HG02970 (cell line): ENCODE data around the gene LRRC51.
"Not testable (repeated sequence)": the region's sequence is repeated elsewhere in the genome, so short reads cannot be mapped to it uniquely, and the experiment has no call there.

ENCODE experiments used
- ATAC-seq: cut with Tn5 transposase; IDR thresholded peaks from one replicate; pipeline ENCODE4 v1.9.1; 2021; ENCODE audit warnings: mild to moderate bottlenecking, moderate library complexity, moderate number of reproducible peaks; ENCODE audit not compliant: unreplicated experiment, low FRiP score

The LRRC51 gene

DNA sequence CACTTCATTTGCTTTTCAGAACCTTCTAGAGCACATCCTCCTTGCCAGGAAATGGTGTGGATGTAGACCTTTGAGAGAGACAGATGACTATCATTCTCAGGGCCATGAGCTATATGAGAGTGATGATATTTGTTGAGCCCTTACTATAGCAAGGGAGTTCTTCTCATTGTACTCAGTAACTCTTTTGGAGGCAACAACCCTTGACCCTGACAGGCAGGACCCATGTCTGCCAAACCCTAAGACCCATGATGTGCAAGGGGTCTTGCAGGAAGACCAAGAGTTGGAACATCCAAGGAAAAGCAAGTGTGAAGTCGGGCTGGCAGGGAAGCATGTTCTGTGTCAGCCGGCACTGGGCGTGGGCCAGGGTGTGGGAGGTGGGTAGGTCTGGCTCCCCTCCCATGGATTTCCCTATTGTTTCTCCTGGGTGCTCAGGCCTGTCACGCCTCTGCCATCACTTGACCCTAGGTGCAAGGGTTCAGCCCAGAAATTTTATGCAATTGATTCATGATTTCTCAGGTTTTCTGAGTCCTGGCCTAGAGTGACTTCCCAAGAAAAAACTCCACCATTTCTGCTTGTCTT, 56.1 kb downstream of the LRRC51 start:
- ATAC-seq: no peak

DNA sequence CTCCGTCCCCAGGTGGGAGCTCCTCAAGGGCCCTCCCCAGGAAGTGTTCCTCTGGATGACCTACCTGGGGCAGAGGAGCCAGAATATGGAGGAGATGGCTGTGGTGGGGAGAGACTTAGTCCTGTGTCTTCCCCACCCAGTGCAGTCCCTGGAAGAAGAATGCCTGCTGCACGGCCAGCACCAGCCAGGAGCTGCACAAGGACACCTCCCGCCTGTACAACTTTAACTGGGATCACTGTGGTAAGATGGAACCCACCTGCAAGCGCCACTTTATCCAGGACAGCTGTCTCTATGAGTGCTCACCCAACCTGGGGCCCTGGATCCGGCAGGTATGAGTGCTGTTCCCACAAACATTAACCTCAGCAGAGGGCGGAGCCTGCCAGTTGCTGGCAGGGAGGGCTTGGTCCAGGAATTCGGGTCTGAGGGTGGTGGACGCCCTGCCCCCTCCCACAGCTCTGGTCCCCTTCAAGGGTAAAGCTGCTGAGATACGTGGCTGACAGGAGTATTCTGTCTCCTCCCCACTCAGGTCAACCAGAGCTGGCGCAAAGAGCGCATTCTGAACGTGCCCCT, 58.3 kb downstream of the LRRC51 start:
- ATAC-seq: no peak

DNA sequence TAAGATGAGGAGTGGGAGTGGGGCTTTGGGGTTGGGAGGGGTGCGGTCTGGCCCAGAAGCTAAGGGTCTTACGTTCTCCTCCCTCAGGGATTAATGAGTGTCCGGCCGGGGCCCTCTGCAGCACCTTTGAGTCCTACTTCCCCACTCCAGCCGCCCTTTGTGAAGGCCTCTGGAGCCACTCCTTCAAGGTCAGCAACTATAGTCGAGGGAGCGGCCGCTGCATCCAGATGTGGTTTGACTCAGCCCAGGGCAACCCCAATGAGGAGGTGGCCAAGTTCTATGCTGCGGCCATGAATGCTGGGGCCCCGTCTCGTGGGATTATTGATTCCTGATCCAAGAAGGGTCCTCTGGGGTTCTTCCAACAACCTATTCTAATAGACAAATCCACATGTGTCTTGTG, 58.9 kb downstream of the LRRC51 start:
- no peak for ATAC-seq

DNA sequence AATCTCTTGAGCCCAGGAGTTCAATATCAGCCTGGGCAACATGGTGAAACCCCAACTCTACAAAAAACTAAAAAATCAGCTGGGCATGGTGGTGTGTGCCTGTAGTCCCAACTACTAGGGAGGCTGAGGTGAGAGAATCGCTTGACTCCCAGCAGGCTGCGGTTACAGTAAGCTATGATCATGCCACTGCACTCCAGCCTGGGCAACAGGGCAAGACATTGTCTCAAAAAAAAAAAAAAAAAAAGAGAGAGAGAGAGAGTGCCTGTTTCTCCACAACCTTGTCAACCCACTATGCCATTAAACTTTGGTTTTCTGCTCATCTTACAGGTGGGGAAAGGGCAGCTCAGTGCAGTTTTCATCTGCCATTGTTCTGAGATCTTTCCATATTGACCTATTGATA, 60.0 kb downstream of the LRRC51 start:
- ATAC-seq: no peak

DNA sequence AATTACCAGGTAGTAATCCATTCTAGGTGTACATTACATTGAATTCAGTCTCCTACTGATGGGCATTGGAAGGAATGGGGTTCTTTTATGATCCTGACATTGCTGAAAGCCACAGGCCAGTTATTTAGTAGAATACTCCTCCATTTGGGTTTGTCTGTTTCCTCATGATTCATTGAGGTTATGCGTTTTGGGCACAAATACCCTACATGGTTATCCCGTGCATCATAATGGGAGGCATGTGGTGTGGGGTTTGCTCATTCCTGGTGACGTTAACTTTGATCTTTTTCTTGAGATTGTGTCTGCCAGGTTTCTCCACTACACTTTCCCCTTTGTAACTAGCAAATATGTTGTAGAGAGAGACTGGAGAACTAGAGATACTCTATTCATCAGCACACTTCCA, 60.4 kb downstream of the LRRC51 start:
- no peak for ATAC-seq

DNA sequence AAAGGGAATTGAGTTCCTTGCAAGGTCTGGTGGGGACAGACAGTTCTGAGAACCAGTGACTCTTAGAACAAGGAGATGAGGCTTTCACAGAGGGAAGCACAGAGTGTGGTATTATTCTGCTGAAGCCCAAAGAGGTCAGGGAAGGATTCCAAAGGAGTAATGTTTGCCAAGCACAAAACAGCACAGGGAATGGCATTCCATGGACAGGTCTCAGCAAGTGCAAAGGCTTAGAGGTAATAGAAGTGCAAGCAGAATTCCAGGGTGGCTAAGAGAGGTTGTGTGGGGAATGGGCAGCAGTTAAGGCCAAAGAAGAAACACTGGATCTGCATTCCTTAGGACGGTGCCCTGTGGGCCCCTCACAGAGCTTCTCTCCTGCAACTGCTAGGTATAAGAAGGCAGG, 61.4 kb downstream of the LRRC51 start:
- ATAC-seq: not testable (repeated sequence)

DNA sequence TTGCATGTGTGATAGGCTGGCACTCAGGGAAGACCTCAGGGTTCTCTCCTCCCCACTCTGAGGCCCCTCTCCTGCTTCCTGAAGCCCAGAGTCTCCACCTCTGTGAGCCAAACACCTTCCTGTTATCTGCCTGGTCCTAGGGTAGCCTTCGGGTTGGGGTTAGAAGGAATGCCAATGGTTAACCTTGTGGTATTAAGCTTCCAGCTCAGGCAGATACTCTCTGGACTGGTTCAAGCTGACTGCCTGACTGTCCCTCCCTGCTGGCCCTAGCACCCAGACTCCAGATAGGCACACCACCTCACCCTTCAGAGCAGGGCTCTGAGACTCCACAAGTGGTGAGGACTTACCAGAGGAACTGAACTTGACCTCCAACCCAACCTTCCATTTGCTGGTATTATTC, 61.9 kb downstream of the LRRC51 start:
- not testable (repeated sequence) for ATAC-seq

DNA sequence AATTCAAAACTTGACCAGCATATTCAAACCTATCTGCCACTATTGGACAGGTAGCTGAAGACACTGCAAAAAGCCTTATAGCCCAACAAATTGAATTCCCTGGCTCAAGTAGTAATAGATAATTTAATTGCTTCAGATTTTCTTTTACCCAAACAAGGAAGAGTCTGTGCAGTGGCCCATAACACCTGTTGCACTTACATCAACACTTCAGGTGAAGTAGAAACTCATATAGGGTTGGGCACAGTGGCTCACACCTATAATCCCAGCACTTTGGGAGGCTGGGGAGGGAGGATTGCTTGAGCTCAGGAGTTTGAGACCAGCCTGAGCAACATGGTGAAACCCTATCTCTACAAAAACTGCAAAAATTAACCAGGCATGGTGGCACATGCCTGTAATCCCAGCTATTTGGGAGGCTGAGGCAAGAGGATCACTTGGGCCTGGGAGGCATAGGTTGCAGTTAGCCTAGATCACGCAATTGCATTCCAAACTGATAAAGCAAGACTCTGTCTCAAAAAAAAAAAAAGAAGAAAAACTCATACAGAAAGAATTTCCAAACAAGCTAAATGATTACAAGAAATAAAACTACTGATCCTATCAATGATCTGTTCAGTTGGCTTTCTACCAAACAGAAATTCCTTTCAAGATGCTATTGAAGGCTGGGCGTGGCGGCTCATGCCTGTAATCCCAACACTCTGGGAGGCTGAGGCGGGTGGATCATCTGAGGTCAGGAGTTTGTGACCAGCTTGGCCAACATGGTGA, 64.3 kb downstream of the LRRC51 start:
- ATAC-seq: no peak
